Neural cell (in vitro differentiated cells): ENCODE results near the gene MBD3L5. TPM values are rescaled to one million over a fixed set of nuclear protein-coding genes. Genes with fewer than 3 reads are reported as not detected.

Experiments
- H2AFZ ChIP-seq: fragments of 200-600, 300-800 bp; sonication (generic), shearing (Covaris generic); 2 replicates; pipeline ENCODE4 v1.6.0; 2014; ENCODE audit warnings: low read depth, mild to moderate bottlenecking, antibody characterized with exemption, low read length, moderate library complexity
- H3F3A ChIP-seq: fragments of 200-600 bp; shearing (Covaris generic); 2 replicates; pipeline ENCODE4 v1.6.1; 2016; ENCODE audit warnings: mild to moderate bottlenecking, moderate library complexity, mixed read lengths, antibody characterized with exemption, low read length; ENCODE audit not compliant: insufficient read depth, poor library complexity, severe bottlenecking
- H3K27ac ChIP-seq: fragments of 200-600, 300-800 bp; sonication (generic), shearing (Covaris generic); 2 replicates; pipeline ENCODE4 v1.5.1; 2014; ENCODE audit warnings: mild to moderate bottlenecking, low read length, moderate library complexity
- H3K27me3 ChIP-seq: fragments of 300-800, 200-600 bp; sonication (generic), shearing (Covaris generic); 2 replicates; pipeline ENCODE4 v1.6.0; 2014; ENCODE audit warnings: mild to moderate bottlenecking, low read depth, low read length, moderate library complexity; ENCODE audit not compliant: insufficient read depth
- H3K36me3 ChIP-seq: fragments of 300-800, 200-600 bp; sonication (generic), shearing (Covaris generic); 2 replicates; pipeline ENCODE4 v1.5.1; 2014; ENCODE audit warnings: mild to moderate bottlenecking, antibody characterized with exemption, low read length, moderate library complexity; ENCODE audit not compliant: insufficient read depth
- H3K4me2 ChIP-seq: fragments of 300-800, 200-600 bp; sonication (generic), shearing (Covaris generic); 2 replicates; pipeline ENCODE4 v1.6.0; 2014; ENCODE audit warnings: mild to moderate bottlenecking, low read length
- H3K4me3 ChIP-seq: fragments of 300-800, 200-600 bp; sonication (generic), shearing (Covaris generic); 2 replicates; pipeline ENCODE4 v1.5.1; 2014; ENCODE audit warnings: mild to moderate bottlenecking, low read length, moderate library complexity
- H3K79me2 ChIP-seq: fragments of 200-600 bp; shearing (Covaris generic); replicated peaks from 2 replicates; pipeline ENCODE4 v1.6.0; 2014; ENCODE audit warnings: mild to moderate bottlenecking, low read length, moderate library complexity; ENCODE audit not compliant: insufficient read depth
- H3K9ac ChIP-seq: fragments of 300-800, 200-600 bp; sonication (generic), shearing (Covaris generic); 2 replicates; pipeline ENCODE4 v1.6.1; 2016; ENCODE audit warnings: mild to moderate bottlenecking, low read length, mixed read lengths
- H3K9me2 ChIP-seq: fragments of 200-600 bp; shearing (Covaris generic); 2 replicates; pipeline ENCODE4 v1.6.1; 2016; ENCODE audit warnings: mild to moderate bottlenecking, low read length, mixed read lengths; ENCODE audit not compliant: insufficient read depth
- H3K9me3 ChIP-seq: fragments of 200-600, 300-800 bp; sonication (generic), shearing (Covaris generic); 2 replicates; pipeline ENCODE4 v1.6.1; 2016; ENCODE audit warnings: mild to moderate bottlenecking, mixed run types, low read length, moderate library complexity, mixed read lengths
- H4K20me1 ChIP-seq: fragments of 200-600 bp; shearing (Covaris generic); 2 replicates; pipeline ENCODE4 v1.6.1; 2016; ENCODE audit warnings: mild to moderate bottlenecking, mixed run types; ENCODE audit not compliant: insufficient read depth
- CTCF ChIP-seq: fragments of 450-650 bp; IDR thresholded peaks from 2 replicates; pipeline ENCODE4 v1.5.1; 2014; ENCODE audit warnings: antibody characterized with exemption, mild to moderate bottlenecking, moderate library complexity; ENCODE audit not compliant: poor library complexity, severe bottlenecking
- EP300 ChIP-seq: fragments of 450-650 bp; conservative IDR thresholded peaks from 2 replicates; pipeline ENCODE4 v1.6.1; 2014; ENCODE audit warnings: antibody characterized with exemption, mild to moderate bottlenecking, moderate library complexity; ENCODE audit not compliant: poor library complexity, severe bottlenecking
- EZH2 ChIP-seq: fragments of 200-600, 300-800 bp; shearing (Covaris generic), sonication (generic); IDR thresholded peaks from 2 replicates; pipeline ENCODE4 v1.6.1; 2014; ENCODE audit warnings: antibody characterized with exemption, low read length, borderline replicate concordance, mild to moderate bottlenecking; ENCODE audit not compliant: insufficient read depth, poor library complexity, severe bottlenecking
- MXI1 ChIP-seq: fragments of 450-650 bp; conservative IDR thresholded peaks from 2 replicates; pipeline ENCODE4 v1.6.1; 2014; ENCODE audit warnings: antibody characterized with exemption, mild to moderate bottlenecking; ENCODE audit not compliant: poor library complexity, severe bottlenecking
- POLR2AphosphoS5 ChIP-seq: IDR thresholded peaks from 2 replicates; pipeline ENCODE4 v1.6.1; 2012
- RAD21 ChIP-seq: fragments of 450-650 bp; conservative IDR thresholded peaks from 2 replicates; pipeline ENCODE4 v1.6.1; 2014; ENCODE audit warnings: antibody characterized with exemption, mild to moderate bottlenecking, moderate library complexity
- REST ChIP-seq: IDR thresholded peaks from 2 replicates; pipeline ENCODE4 v1.6.1; 2012; ENCODE audit warnings: borderline replicate concordance
- SMC3 ChIP-seq: fragments of 450-650 bp; conservative IDR thresholded peaks from 2 replicates; pipeline ENCODE4 v1.6.1; 2014; ENCODE audit warnings: antibody characterized with exemption, mild to moderate bottlenecking, moderate library complexity; ENCODE audit not compliant: poor library complexity
- TAF1 ChIP-seq: IDR thresholded peaks from 2 replicates; pipeline ENCODE4 v1.6.1; 2012; ENCODE audit warnings: low read depth
- polyA plus RNA-seq: library from polyadenylated mRNA; depleted of rRNA; stranded (reverse); fragments of >200 nt; gene quantifications from 2 replicates; pipeline ENCODE4 v1.2.3, GENCODE V29; 2014

Gene MBD3L5
- polyA plus RNA-seq, 1 donor from 2014 or later: not detected

- Histone ChIP-seq H3K27ac (no peak overlapping the region), H3K27me3 (no peaks in the 10 kb centered on the region), H3K36me3 (no peaks in the 10 kb centered on the region), H2AFZ (no peak overlapping the region), H4K20me1 (no peaks in the 10 kb centered on the region), H3K4me2 (no peak overlapping the region), H3K9ac (no peak overlapping the region), H3K4me3 (no peak overlapping the region), H3K79me2 (peaks cover 9% of the 10 kb centered on the region), H3K9me3 (no peaks in the 10 kb centered on the region), H3K9me2 (no peaks in the 10 kb centered on the region), H3F3A (no peaks in the 10 kb centered on the region)
- TF ChIP-seq RAD21: no peak
- no peak for TF ChIP-seq TAF1
- TF ChIP-seq SMC3: no peak
- no peak for TF ChIP-seq MXI1
- TF ChIP-seq CTCF: no peak
- TF ChIP-seq REST: no peak
- no peak for TF ChIP-seq EZH2
- no peak for TF ChIP-seq EP300
- no peak for TF ChIP-seq POLR2AphosphoS5
These were observed 37.3 kb downstream of the MBD3L5 start for GRCh38 chr19:7067716-7068115.

DNA sequence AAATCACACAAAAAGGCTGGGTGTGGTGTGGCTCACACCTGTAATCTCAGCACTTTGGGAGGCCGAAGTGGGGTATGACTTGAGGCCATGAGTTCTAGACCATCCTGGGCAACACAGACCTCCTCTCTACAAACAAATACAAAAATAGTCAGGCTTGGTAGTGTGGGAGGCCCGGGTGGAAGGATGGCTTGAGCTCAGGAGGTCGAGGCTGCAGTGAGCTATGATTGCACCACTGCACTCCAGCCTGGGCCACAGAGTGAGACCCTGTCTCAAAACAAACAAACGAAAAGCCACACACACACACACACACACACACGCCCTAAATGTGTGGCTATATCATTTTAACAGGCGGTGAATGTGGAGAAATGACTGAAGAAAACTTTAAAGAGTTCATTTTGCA, 38.2 kb downstream of the MBD3L5 start:
- H3K9me2 ChIP-seq: no peaks in the 10 kb centered on the region
- peak overlapping the region; percentile 98 for H3K4me3 ChIP-seq
- peaks cover 9% of the 10 kb centered on the region for H3K79me2 ChIP-seq
- peak overlapping the region; percentile 69 for H2AFZ ChIP-seq
- TF ChIP-seq POLR2AphosphoS5 (no peak), EP300 (no peak), EZH2 (no peak), TAF1 (no peak), MXI1 (no peak), CTCF (no peak), RAD21 (no peak), SMC3 (no peak), REST (no peak)
- no peaks in the 10 kb centered on the region for H3K27me3 ChIP-seq
- H3K4me2 ChIP-seq: no peak overlapping the region
- H4K20me1 ChIP-seq: no peaks in the 10 kb centered on the region
- H3K36me3 ChIP-seq: no peaks in the 10 kb centered on the region
- no peak overlapping the region for H3K9ac ChIP-seq
- H3K27ac ChIP-seq: no peak overlapping the region
- no peaks in the 10 kb centered on the region for H3K9me3 ChIP-seq
- H3F3A ChIP-seq: no peaks in the 10 kb centered on the region
